GM12875 (cell line): ENCODE measurements around the gene CRYBG2.

Experiments used
- H3K4me3 ChIP-seq: one replicate; pipeline ENCODE4 v1.5.1; 2011; ENCODE audit warnings: low read depth, low read length, control low read depth
- TF ChIP-seq, protein P1 (sequence below): IDR thresholded peaks from 2 replicates; pipeline ENCODE4 v1.5.1; 2011; ENCODE audit warnings: low read depth, mild to moderate bottlenecking, control low read depth, inconsistent platforms, low read length, moderate library complexity, borderline replicate concordance; ENCODE audit not compliant: insufficient read depth

CRYBG2 gene

DNA sequence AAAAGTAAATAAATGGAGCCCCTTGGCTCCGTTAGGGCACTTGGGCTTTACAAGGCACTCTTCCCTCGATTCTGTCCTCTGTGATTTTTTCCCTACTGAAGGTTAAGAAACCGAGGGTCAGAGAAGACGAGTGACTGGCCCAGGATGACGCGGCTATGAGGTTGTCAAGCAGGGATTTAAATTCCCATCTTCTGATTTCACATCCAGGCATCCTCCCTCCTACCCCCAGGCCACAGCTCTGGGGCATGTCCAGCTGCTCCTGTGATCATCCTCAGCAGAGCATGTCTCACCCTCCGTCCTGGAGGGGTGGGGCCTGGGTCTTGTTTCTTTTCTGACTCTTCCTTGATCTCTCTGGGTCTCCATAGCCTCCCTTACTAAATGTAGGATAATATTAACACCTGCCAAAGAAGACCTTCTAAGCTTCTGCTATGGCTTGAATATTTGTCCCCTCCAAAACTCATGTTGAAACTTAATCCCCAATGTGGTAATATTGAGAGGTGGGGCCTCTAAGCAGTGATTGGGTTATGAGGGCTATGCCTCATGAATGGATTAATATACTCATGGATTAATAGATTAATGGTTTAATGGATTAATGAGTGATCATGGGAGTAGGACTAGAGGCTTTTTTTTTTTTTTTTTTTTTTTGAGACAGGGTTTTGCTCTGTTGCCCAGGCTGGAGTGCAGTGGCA is 4.6 kb downstream of the CRYBG2 start:
- H3K4me3 ChIP-seq: no peak overlapping the region
- TF ChIP-seq, protein P1, sequence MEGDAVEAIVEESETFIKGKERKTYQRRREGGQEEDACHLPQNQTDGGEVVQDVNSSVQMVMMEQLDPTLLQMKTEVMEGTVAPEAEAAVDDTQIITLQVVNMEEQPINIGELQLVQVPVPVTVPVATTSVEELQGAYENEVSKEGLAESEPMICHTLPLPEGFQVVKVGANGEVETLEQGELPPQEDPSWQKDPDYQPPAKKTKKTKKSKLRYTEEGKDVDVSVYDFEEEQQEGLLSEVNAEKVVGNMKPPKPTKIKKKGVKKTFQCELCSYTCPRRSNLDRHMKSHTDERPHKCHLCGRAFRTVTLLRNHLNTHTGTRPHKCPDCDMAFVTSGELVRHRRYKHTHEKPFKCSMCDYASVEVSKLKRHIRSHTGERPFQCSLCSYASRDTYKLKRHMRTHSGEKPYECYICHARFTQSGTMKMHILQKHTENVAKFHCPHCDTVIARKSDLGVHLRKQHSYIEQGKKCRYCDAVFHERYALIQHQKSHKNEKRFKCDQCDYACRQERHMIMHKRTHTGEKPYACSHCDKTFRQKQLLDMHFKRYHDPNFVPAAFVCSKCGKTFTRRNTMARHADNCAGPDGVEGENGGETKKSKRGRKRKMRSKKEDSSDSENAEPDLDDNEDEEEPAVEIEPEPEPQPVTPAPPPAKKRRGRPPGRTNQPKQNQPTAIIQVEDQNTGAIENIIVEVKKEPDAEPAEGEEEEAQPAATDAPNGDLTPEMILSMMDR: no peak

DNA sequence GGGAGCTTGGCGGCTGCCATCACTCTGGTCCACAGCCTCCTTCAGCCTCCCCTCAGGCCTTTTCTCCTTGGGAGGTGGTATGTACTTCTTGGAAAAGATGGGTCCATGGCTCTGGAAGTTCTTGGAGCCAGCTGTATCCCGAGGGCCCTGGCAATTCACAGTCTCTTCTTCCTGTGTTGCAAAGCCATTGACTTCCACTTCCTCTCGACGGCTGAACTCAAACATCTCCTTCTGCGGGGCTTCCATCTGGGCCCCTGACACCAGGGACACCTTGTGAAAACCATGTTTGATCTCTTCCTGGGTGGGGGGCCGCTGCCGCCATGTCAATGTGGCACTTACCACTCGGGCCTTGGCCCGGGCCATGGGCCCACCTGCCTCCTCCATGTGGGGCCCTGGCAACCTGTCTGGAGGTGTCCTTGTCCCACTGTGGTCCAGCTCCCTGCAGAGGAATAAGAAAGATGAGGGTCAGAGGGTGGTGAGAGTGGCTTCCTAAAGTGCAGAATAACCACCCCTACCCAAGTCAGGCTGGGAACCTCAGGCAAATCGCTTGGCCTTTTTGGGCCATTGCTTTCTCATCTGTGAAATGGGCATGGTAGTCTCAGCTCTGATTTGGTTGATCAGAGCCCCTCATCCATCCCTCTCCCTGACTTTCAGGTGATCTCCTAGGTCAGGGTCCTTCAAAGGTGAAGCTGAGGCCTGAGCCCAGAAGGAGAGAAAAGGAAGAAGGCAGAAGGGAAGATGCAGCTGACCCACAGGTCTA is 7.5 kb downstream of the CRYBG2 start:
- H3K4me3 ChIP-seq: no peak overlapping the region
- TF ChIP-seq, protein P1: no peak

DNA sequence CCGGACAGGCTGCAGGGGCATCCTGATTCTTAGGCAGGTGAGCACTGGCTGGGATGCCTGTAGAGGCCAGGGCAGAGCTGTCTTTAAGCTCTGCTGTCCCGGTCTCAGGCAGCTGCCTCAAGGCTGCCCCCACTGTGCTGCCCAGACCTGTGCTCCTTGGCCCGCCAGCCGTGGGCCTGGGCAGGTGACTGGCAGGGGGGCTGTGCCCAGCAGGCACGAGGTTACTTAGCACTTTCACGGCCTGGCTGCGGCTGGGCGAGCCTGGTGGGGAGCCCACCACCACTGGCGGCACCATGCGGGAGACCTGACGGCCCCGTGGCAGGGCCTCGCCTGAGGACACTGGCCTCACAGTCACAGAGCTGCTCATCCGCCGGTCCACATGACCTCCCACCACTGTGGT is 8.2 kb downstream of the CRYBG2 start:
- TF ChIP-seq, protein P1: no peak

DNA sequence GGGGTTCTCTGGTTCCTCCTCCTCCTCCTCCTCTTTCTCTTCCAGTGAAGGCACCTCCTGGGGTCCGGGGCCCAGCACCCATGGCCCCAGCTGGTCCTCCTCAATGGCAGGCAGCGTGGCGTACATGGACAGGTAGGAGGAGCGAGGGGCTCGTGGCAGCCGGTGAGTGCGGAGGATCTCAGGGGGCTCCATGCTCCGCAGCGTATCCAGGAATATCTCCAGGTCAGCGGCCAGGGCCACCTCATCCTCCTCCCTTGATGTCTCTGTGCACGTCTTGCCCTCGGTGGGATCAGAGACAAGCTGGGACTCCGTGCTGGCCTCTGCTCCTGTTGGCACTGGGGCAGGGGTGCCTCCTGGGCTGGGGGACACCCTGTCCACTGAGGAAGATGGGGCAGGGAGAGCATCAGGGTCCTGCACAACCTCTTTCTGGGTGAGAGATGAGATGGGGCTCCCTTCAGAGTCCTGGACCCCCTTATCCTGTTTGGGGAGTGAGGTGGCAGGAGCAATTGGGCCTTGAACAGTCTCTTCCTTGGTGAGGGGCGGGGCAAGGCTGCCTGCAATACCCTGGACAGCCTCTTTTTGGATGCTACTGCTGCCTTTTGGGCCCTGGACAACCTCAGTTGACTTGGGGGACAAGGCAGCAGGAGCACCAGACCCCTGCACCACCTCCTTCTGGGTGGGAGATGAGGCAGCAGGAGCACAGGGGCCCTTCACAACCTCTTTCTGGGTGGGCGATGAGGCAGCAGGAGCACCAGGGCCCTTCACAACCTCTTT is 9.6 kb downstream of the CRYBG2 start:
- no peak overlapping the region for H3K4me3 ChIP-seq
- TF ChIP-seq, protein P1: no peak

More for the DNA sequence above, 8.2 kb downstream of the CRYBG2 start:
- no peak overlapping the region for H3K4me3 ChIP-seq

DNA sequence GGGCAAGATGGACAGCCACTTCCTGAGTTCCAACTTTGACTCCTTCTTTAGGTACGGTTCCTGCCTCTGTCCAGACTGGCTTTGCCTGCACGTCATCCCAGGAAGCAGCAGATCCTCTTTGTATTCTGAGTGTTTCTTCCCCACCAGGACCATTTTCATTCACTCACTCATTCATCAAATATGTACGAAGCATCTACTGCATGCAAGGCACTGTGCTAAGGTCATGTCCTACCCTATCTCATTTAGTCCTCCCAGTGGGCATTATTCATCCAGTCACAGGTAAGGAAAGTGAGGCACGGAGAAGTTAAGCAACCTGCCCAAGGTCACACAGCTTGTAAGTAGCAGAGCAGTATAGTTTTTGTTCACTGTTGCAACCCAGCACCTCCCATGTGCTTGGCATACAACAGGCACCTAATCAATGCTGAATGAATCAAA is 13.9 kb downstream of the CRYBG2 start:
- no peak overlapping the region for H3K4me3 ChIP-seq
- TF ChIP-seq, protein P1: no peak

DNA sequence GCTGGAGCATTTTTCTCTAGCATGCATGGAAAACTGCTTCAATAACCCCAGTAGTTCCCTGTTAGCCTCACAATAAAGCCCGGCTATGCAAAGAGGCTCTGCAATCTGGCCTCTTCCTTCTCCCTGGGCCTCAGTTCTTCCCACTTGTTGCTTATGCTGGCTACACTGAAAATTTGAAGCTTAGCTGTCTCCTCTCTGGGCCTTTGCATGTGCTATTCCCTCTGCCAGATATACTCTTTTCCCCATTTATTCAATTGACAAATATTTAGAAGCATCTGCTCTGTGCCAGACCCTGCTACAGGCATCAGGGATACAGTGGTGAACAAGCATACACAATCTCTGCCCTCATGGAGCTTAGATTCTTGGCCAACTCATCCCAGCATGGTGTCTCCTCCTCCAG is 15.3 kb downstream of the CRYBG2 start:
- TF ChIP-seq, protein P1: no peak
- no peak overlapping the region for H3K4me3 ChIP-seq
